K562 (cell line): Measurements from ENCODE around the gene ALK.

Source experiments
- PHF8 ChIP-seq: fragments of 200-600 bp; sonication (generic); IDR thresholded peaks from 2 replicates; pipeline ENCODE4 v1.6.1; 2012; ENCODE audit warnings: mixed run types, mild to moderate bottlenecking, inconsistent platforms, low read length, moderate library complexity, borderline replicate concordance
- POLR2AphosphoS2 ChIP-seq: IDR thresholded peaks from 2 replicates; pipeline ENCODE4 v1.6.1; 2012; ENCODE audit warnings: low read length, improper control_type of control experiment
- POLR2AphosphoS5 ChIP-seq: IDR thresholded peaks from 2 replicates; pipeline ENCODE4 v1.6.1; 2011; ENCODE audit warnings: mild to moderate bottlenecking, low read depth, low read length, moderate library complexity; ENCODE audit not compliant: control insufficient read depth, insufficient read depth
- TBL1XR1 ChIP-seq, 2 experiments: IDR thresholded peaks; 2 replicates each; pipeline ENCODE4 v1.6.1; 2012; ENCODE audit warnings: improper control_type of control experiment in 2 of 2, low read length in 2 of 2, mild to moderate bottlenecking in 1 of 2

DNA sequence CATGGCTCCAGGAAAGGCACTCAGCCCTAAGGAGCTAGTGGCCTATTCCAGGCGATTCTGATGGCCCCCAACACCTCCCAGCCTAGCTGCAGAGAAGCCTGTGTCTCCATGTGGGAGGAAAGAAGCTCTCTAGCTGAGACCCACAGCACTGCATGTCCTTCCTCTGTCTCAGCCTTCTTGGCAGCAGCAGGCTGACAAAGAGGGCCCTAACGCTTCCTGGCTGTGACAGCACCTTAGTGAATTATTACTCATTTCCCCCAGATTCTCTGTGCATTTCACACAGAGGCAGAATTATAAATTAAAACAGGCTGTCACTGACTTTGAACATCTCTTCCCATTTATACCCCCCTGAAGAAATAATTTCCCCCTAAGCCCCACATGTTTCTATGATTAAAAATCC, 599.4 kb downstream of the ALK start:
- no peak for TF ChIP-seq TBL1XR1 (IDR thresholded peaks at IDR 0.05; ENCODE audit: low read length in 2 of 2)
- no peak for TF ChIP-seq PHF8
- no peak for TF ChIP-seq POLR2AphosphoS5
- TF ChIP-seq POLR2AphosphoS2: no peak
